HG02759 (cell line): ENCODE results near the gene PPHLN1.

Experiments used
- ATAC-seq: cut with Tn5 transposase; IDR thresholded peaks from one replicate; pipeline ENCODE4 v1.9.1; 2021; ENCODE audit warnings: mild to moderate bottlenecking, moderate library complexity; ENCODE audit not compliant: unreplicated experiment

PPHLN1 gene

DNA sequence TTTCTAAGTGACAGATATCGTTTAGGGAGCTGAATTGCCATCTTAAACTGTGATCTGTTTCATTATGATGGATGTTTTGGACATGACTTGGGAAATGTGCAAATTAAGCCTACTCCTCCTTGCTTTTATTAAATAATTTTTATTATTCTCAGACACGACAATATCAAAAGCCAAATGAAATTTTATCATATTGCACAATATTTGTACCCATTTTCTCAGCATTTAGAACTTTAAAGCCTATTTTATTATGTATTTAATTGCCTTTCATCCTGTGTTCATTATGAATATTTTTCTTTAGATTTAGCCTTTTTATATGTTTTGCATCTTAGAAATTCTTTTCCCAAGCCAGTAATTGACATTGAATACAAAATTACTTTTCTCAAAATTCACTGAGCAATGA, 102.9 kb downstream of the PPHLN1 start:
- no peak for ATAC-seq

DNA sequence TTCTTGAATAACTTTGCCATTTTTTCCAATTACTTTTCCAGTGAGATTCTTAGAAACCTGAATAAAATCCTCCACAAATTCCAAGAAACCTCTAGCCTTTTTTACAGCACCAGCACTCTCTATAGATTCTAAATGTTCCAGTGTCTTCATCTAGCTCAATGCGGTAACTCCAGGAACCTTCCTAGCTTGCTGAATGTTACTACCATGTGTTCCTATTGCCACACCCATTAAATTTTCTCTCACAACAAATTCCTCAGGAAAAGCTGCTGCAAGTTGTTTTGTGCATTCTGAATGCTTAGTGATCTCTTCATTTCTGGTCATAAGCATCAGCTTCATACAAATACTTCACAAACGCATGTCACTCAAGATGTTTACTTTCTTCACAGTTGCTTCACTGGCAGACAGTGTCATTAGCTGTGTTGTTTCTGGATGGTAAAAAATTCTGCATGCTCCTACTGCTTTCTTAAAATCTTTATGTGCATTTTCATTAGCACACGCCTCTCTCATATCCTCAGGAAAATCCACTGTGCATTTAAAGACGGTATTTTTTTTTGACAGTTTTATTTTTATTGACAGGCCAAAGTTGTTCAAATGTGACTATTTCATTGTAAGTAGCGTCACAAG, 106.7 kb downstream of the PPHLN1 start:
- no peak for ATAC-seq

DNA sequence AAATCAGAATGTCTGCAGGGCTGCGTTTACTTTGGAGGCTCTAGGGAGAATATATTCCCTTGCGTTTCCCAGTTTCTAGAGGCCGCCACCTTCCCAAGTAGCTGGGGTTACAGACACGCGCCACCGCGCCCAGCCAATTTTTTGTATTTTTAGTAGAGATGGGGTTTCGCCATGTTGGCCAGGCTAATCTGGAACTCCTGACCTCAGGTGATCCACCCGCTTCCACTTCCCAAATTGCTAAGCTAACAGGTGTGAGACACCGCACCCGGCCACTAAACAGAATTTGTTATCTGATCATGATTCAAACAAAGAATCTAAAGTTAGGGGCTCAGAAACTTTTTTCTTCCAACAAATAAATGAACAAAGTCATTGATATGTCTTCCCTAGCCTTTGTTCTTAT, 114.6 kb downstream of the PPHLN1 start:
- ATAC-seq: no peak

DNA sequence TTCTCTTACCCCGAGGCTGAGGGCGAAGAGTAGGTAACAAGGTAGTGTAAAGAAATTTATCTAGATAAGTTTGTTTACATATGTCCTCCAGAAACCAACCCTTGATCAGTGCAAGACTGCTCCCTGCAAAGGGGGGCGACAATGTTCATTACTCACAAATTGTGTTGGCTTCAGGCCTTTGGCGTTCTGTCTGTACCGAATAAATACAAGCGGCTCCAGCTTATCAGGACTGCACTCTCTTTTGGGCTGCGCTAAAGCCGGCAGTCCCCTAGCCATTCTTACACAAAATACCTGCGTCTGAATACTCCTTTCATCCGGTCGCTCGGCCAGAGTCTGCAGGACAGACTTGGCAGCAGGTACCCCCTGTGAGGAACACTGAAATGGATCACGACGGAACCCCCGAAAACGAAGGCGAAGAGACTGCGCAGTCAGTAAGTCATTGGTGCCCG, 116.4 kb downstream of the PPHLN1 start:
- no peak for ATAC-seq

DNA sequence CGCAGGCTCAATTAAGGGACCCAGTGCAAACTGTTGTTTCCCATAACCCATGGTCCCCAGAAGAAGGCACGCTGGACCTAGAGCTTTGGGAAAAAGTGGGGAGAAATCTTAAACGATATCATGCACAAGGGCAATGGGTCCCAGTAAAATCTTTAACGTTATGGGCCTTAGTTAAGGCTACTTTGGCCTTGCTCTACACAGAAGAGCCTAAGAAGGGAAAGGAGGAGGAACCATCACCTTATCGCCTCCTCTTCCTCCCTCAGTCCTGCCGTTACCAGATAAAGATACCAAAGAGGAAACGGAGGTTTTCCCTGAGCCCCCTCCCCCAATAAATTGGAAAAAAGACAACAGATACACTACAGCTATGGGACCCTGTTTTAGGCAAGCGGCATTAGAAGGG, 116.9 kb downstream of the PPHLN1 start:
- no peak for ATAC-seq

DNA sequence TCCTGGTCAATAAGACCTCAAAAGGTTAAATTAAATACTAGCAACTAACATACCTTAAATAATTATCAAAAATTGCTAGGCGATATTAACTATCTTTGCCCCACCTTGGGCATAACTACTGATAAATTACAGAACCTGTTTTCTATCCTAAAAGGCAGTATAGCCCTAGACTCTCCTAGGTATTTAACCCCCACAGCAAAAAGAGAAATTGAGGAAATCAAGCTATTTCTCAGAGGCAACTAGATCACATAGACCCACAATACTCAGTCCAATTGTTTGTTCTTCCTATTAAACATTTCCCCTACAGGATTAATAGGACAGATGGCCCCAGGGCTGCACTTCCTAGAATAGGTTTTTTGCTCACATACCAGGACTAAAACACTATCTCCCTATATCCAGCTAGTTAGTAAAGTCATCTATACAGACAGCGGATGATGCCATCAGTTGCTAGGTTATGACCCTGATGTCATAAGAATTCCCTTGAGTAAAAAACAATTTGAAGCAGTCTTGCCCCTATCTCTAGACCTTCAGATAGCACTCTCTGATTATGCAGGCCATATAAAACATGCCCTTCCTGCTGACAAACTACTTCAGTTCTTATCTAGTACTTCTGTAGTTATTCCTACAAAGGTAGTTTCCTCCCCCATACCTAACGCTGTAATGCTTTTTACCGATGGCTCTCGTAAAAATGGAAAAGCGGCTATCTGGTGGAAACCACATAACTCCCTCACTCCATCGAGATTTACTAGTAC, 118.4 kb downstream of the PPHLN1 start:
- ATAC-seq: no peak

DNA sequence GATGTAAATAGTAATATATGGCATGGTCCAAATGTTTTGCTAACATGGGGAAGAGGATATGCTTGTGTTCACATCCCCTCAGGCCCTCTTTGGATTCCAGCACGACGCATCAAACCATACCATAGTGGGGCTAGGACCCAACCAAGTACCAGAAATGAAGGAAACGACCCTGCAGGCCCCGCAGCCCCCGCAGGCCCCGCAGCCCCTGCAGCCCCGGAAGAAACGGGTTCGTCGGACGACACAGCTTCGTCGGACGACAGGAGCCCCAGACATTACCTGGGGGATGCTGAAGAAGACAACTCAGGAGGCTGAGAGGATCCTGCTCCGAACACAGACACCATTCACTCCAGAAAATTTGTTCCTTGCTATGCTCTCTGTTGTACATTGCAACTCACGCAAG, 119.9 kb downstream of the PPHLN1 start:
- no peak for ATAC-seq

DNA sequence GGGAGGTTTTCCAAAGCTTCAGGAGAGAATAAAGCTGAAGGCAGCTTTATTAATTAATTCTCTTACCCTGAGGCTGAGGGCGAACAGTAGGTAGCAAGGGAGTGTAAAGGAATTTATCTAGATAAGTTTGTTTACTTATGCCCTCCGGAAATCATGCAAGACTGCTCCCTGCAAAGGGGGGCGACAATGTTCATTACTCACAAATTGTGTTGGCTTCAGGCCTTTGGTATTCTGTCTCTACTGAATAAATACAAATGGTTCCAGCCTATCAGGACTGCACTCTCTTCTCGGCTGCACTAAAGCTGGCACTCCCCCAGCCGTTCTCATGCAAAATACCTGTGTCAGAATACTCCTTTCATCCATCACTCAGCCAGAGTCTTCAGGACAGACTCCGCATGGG, 120.8 kb downstream of the PPHLN1 start:
- ATAC-seq: no peak

DNA sequence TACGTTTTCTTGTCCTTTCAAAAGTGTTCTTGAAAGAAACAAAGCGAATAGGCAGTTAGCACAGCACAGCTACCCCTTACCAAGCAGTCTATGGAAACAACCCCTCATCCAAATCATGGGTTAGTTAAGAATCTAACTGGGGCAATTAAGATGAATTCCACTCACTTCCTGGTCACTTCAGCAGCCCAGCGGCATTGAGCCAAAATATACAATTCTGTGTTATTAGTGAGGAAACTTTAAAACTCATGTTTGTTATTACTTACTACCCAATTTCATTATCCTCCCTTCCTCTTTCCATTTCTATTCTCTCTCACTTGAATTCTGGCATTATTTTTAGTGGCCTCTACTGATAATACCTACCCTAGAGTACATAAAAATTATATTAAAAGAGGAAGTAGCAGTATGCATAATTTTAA, 121.4 kb downstream of the PPHLN1 start:
- ATAC-seq: no peak

DNA sequence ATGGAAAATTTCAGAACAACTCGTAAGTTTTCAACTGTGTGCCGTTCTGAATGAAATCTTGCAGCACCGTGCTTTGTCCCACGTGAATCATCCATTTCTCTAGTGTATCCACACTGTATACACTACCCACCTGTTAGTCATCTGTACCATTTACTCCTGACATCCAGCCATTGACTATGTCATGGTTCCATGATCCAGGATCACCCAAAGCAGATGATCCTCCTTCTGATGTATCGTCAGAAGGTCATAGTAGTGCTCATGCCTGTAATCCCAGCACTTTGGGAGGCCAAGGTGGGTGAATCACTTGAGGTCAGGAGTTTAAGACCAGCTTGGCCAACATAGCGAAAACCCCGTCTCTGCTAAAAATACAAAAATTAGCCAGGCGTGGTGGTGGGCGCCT, 122.9 kb downstream of the PPHLN1 start:
- ATAC-seq: no peak

DNA sequence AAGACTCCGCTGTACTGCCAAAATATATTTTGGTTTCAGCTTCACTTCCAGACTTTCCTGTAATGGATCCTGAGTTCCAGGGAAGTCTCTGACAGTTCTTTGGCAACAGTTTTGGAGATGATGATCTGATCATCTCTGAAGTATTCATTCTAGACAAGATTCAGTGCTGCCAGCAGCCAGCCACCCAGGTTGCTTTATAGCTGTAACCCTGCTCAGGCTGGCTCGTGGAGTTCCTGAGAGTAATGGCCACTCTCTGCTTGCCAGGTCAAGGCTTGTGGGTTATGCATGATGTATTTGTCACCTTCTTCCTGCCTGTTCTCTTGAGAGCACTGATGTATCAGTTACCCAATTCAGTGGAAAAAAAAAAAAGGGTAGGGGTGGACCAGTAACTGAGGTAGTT, 124.3 kb downstream of the PPHLN1 start:
- ATAC-seq: peak; percentile 47

DNA sequence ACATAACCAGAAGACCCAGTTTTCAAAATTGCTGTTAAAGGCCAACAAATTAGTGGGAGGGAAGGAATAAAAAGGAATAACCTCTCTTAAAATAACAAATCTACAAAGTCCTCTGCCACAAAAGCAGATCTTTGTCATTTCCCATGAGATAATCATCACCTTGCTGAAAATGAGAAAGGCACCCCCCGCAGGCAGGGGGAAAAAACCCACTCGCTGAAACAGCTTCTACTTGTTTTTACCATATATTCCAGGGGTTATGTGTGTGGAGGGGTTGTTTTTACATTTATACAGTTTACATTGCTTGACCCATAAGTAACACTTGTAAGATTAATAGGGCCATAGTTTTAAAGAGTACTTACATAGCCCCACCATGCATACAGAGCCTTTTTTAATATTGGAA, 132.6 kb downstream of the PPHLN1 start:
- no peak for ATAC-seq

DNA sequence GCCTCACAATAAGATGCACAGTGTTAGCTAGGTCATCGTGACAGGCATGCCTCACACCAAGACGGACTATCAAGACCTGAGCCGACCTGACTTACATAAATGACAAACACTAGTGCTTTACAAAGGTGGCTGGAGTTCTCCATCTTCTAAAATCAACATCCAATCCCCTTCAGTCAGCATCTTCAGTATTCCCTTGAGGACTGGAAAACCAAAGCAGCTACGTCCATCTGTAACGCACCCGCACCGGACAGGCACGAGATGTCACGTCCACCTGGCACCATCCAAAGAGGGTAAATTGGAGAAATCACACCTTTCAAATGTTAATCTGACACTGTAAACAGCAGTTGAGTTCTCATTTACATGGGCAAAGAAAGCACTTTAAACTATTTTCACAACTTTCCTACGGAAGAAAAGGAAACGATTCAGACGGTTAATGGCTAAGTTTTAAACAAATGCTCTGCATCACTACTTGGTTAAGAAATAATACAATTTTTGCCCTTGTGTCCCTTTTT, 133.4 kb downstream of the PPHLN1 start:
- ATAC-seq: no peak

DNA sequence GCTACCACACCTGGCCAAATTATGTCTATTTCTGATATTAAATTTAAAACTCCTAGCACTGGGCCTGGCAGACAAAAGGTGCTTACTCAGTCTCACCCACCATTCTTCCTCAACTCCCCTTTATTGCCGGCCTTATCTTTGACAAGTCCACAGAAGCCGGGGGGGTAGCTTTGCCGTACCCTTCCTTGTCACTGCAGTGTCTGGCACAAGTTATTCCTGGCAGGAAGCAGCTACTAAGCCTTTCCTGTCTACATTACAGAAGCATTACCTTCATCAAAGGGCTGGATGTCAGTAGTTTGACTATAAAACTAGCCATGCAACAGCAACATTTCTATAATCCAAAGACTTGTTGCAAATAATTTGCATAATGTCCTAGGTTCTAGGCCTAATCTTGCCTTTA, 136.5 kb downstream of the PPHLN1 start:
- no peak for ATAC-seq

DNA sequence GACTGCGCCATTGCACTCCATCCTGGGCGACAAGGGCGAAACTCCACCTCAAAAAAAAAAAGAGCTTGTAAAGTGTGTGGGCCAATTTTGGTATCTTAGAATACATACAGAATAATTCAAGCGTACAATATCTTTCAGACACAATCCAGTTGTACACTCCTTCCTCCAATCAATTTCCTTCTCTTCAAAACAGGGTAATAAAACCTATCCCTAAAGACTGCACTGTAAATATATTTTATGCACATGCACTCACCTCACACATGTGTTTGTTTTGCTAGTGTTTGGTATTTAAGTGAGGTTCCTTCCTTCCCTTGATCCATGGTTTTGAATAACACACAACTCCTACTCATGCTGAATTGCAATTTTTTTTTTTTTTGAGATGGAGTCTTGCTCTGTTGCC, 137.7 kb downstream of the PPHLN1 start:
- ATAC-seq: no peak

DNA sequence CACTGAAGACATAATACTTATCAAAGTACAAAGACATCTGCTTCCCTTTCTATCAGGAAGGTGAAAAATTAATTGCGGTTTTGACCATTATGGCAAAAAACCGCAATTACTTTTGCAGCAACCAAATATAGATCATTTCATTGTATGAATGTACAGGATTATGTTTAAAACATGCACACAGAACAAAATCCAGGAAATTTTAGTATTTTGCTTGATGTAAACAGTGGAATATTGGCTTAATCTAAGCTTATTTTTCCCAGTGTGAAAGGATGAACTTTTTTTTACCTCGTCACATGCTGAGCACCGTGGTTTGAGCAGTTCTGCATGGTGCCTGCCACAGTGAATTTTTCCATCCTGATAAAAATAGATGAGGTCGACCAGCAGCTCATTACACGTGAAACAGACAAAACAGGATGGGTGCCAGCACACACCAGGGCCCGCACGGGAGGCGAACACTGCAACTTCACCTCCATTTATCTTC, 142.4 kb downstream of the PPHLN1 start:
- peak; percentile 30 for ATAC-seq

DNA sequence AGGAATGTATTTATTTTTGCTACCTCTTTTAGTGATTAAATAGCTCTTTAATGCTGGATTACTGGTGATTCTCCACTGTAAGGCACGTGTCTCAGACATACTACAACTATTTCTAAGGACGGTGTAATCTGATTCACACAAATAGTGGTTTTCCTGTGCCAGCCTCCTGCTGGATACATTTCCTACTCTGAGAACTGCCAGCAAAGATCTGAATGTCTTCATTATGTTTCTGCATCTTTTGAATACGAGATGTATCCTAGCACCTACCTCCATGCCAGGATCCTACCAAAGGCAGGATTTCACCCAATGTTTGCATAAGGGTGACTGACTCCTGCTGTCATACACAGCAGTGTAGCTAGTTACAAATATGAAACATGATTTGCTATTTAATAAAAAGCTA, 143.0 kb downstream of the PPHLN1 start:
- peak; percentile 5 for ATAC-seq

DNA sequence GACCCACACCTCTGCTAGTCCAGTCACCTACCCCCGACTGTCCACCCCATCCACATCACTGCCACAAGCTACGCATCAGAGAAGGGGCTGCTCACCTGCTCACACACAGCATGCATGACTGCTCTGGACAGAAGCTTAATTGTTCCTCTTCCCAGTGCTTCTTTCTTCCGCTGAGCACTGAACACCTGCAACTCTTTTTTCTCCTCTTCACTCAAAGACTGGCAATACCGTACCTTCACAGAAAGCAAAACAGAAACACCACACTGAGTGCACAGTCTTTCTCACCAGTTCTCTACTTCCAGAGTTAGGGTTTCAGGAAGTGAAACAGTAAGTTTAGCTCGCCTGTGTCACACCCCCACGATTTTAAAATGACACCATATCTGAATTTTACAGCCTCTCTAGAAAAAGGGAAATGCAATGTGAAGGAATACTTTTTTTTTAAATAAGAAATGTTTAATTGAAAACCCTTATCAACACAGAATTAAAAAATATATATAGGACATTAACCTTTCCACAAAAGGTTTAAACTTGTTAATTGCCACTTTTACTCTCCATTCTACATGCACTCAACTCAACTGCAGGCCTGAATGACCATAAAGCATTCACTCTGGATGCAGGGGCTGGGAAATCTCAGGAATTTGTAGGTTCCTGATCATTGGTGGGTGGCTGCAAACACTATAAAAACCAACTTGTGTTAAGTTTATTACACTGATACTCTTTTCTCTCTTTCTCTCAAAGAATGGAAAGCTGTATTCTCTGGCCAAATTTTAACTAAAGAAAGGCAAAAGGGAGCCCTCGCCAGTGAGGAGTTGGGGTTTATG, 143.6 kb downstream of the PPHLN1 start:
- peak; percentile 95 for ATAC-seq

DNA sequence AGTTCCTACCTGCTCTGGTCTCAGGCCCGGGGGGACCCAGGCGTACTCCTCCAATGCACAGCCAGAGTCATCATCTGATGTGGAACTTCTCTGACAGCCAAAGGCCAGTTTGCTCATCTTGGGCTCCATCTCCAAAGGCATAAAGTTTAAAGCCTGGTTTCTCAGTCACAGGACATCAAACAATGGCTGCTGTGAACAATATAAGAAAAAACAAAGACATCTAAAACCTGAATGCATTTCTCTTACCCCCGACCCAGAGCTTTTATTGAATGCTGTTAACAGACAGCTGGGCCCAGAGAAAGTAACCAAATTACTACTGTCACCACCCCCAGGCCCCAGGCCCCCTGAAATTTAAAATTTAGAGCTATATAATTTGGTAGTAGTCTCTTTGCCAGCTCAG, 146.4 kb downstream of the PPHLN1 start:
- ATAC-seq: no peak

DNA sequence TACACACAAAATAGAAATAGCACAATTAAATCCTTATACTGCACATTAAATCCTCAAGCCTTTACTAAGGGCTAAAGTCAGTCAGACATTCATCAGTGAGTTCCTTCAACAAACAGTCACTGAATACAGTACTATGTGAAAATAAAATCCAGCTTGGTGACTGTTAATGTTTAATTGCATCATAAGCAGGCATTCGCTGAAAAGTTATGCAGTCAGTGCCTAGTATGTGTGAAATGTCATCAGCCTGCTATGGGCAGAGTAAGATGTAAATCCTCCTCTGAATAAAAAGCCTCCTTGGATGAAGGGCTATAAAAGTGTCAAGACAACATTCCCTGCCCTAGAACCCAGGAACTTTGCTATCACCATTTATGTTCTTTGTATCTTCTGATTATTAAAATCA, 147.2 kb downstream of the PPHLN1 start:
- ATAC-seq: no peak

DNA sequence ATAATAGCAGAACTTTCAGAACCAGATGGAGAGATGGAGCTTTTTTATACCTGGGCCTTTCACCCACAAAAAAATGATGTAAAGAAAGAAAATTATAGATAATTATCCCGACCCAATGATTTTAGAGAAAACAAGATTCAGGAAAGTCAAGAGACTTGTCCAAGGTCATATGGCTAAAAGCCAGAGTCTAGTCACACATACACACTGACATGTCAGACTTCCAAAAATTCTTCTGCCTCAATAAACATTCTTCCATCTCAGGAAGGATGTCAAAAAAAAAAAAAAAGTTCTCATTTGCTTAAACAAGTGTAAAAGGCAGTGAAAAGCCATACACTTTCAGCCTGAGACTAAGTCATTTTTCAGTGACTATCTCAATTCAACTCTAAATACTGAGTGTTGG, 147.6 kb downstream of the PPHLN1 start:
- no peak for ATAC-seq

DNA sequence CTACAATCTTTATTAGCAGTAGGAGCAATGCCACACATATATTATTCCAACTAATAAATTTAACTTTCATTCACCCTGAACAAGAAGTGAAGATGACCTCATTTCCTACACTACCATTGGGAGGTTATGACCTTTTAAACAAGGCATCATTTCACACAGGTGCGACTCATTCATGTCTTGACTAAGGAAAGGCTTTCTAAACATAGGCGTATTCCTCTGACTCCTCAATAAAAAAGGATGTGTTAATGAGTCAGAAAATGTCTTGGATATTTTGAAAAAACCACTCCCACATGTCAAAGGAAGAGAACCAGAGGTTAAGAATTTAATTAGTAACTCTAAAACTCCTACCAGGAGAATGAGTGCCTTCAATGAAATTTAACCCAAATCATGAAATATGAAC, 148.4 kb downstream of the PPHLN1 start:
- ATAC-seq: no peak
